Ovary (tissue), 9 donors: Measurements from ENCODE around the gene COP1. TPM values are rescaled to one million over a fixed set of nuclear protein-coding genes. Genes with fewer than 3 reads are reported as not detected.

ENCODE experiments used
- DNase-seq, 5 donors: peaks; one replicate each; pipeline ENCODE4 v3.0.0-alpha.2; 2019 to 2020
- H3K27ac ChIP-seq, 2 donors: fragments of 200-600 bp; one replicate each; pipeline versions ENCODE4 v1.5.1 to v1.8.0; 2019 to 2022
- H3K27me3 ChIP-seq: fragments of 200-600 bp; one replicate; pipeline ENCODE4 v1.8.0; 2022
- H3K36me3 ChIP-seq: fragments of 200-600 bp; sonication (generic); one replicate; pipeline ENCODE4 v1.5.1; 2019
- H3K4me1 ChIP-seq: one replicate; pipeline ENCODE4 v1.8.1; 2013; ENCODE audit warnings: mild to moderate bottlenecking, moderate library complexity; ENCODE audit not compliant: insufficient read depth
- H3K4me3 ChIP-seq: fragments of 200-600 bp; sonication (generic); one replicate; pipeline ENCODE4 v1.5.1; 2017
- H3K9me3 ChIP-seq, 2 donors: fragments of 200-600 bp in 1 of 2; sonication (generic) in 1 of 2; one replicate each; pipeline versions ENCODE4 v1.5.1 to v1.8.1; 2013 to 2019; ENCODE audit warnings: mild to moderate bottlenecking in 1 of 2, moderate library complexity in 1 of 2
- CTCF ChIP-seq, 3 donors: fragments of 450-650 bp in 2 of 3; fragments of 200-600 bp in 1 of 3; IDR thresholded peaks; one replicate each; pipeline versions ENCODE4 v1.5.1 to v1.8.0; 2016 to 2022; ENCODE audit warnings: antibody characterized with exemption in 3 of 3, mild to moderate bottlenecking in 1 of 3
- EP300 ChIP-seq: sonication (generic); formaldehyde crosslinking; IDR thresholded peaks from one replicate; pipeline ENCODE4 v1.6.1; 2017; ENCODE audit warnings: antibody characterized with exemption
- POLR2A ChIP-seq: fragments of 450-650 bp; IDR thresholded peaks from one replicate; pipeline ENCODE4 v1.6.1; 2017; ENCODE audit warnings: antibody characterized with exemption, mild to moderate bottlenecking, moderate library complexity
- WGBS, 3 donors: extraction: QIAGEN DNeasy Blood & Tissue Kit in 1 of 3; methylation state at CpG; one replicate each; pipeline versions ENCODE4 v1.1.5 to v1.1.7; 2013 to 2017; 5-methylcytosine and 5-hydroxymethylcytosine counted together
- intact Hi-C, 4 donors: fragments of 100-400 bp; cut with DNase I; formaldehyde crosslinking; loops; one replicate each; pipeline versions ENCODE4 v1.11.0 to v1.15.1; 2022 to 2023
- polyA plus RNA-seq, 2 donors: library from polyadenylated mRNA; stranded (reverse); fragments of 200-250 nt in 1 of 2; fragments of 350-450 nt in 1 of 2; fragmentation: Illumina TruSeq in 1 of 2; extraction: RNeasy Lipid Tissue Mini Kit (QIAGEN cat#74804) in 1 of 2; gene quantifications; one replicate each; pipeline ENCODE4 v1.2.3, GENCODE V29; 2013 to 2014
- total RNA-seq, 7 donors: library from RNA; depleted of rRNA in 2 of 7; stranded (reverse); fragments of >200 nt in 2 of 7; fragmentation: NEBNext Ultra II Directional in 3 of 7; extraction: Animal tissue kit (Norgen Biotek cat#: 25700) in 3 of 7; gene quantifications; one replicate each; pipeline versions ENCODE4 v1.1.0 to v1.2.4, GENCODE V29; 2016 to 2023
- donor health status: DM: no; HTN: no; CAD: no; lungs with moderate emphysema.
- donor health status: DM: no; HTN: no; CAD: no.
- donor health status: Bipolar disorder and iron deficiency.
- donor health status: DM: yes; HTN: yes; CAD: no.
- donor health status: DM: no; HTN: no; CAD: no.
- donor health status: DM: yes; HTN: yes; CAD: no.

Gene COP1
- total and polyA plus RNA-seq, 9 donors, result 20.4 to 46.1 (median 29.0) TPM

- no peak for DNase-seq
- Histone ChIP-seq H3K4me3 (no peak overlapping the region), H3K27me3 (no peaks in the 10 kb centered on the region), H3K4me1 (no peaks in the 10 kb centered on the region), H3K27ac (no peak overlapping the region), H3K36me3 (no peaks in the 10 kb centered on the region), H3K9me3 (no peaks in the 10 kb centered on the region)
- TF ChIP-seq CTCF (IDR thresholded peaks at IDR 0.05), result no peak
- no peak for TF ChIP-seq EP300
- TF ChIP-seq POLR2A, result no peak
- intact Hi-C loops, result no loop called here
- WGBS, 3 donors, result 81 to 91% (median 85%) methylated on average over 3 of the region's 3 CpGs
Measured at GRCh38 chr1:176183618-176184017, 23.5 kb downstream of the COP1 start.

GRCh38 chr1:176178316-176178715 is 28.8 kb downstream of the COP1 start:
- Histone ChIP-seq H3K27me3 (no peaks in the 10 kb centered on the region), H3K4me3 (no peak overlapping the region), H3K27ac (no peak overlapping the region), H3K36me3 (no peaks in the 10 kb centered on the region), H3K9me3 (no peaks in the 10 kb centered on the region), H3K4me1 (no peaks in the 10 kb centered on the region)
- WGBS, 3 donors, result 84 to 93% (median 87%) methylated on average over 5 of the region's 5 CpGs
- TF ChIP-seq POLR2A, result no peak
- TF ChIP-seq EP300, result no peak
- no peak for TF ChIP-seq CTCF (IDR thresholded peaks at IDR 0.05)
- intact Hi-C loops, result no loop called here
- DNase-seq, result no peak

- Histone ChIP-seq H3K27me3 (no peaks in the 10 kb centered on the region), H3K4me1 (no peaks in the 10 kb centered on the region), H3K27ac (no peak overlapping the region), H3K9me3 (no peaks in the 10 kb centered on the region), H3K36me3 (no peaks in the 10 kb centered on the region), H3K4me3 (no peak overlapping the region)
- TF ChIP-seq POLR2A, result no peak
- TF ChIP-seq EP300, result no peak
- intact Hi-C loops, result no loop called here
- DNase-seq, result no peak
- WGBS, 3 donors, result 85 to 88% (median 88%) methylated on average over 2 of the region's 2 CpGs
Measured at GRCh38 chr1:176177764-176178163, 29.3 kb downstream of the COP1 start.

GRCh38 chr1:176174108-176174507 is 33.0 kb downstream of the COP1 start:
- H3K9me3 ChIP-seq, result no peaks in the 10 kb centered on the region
- H3K27ac ChIP-seq, result no peak overlapping the region
- H3K36me3 ChIP-seq, result no peaks in the 10 kb centered on the region
- intact Hi-C loops, result no loop called here
- no peaks in the 10 kb centered on the region for H3K4me1 ChIP-seq
- no peak for DNase-seq
- H3K27me3 ChIP-seq, result no peaks in the 10 kb centered on the region
- TF ChIP-seq CTCF (IDR thresholded peaks at IDR 0.05), result no peak
- no peak for TF ChIP-seq POLR2A
- TF ChIP-seq EP300, result no peak
- H3K4me3 ChIP-seq, result no peak overlapping the region

GRCh38 chr1:176172215-176172614 is 34.9 kb downstream of the COP1 start:
- TF ChIP-seq POLR2A, result no peak
- TF ChIP-seq EP300, result no peak
- no peak for TF ChIP-seq CTCF (IDR thresholded peaks at IDR 0.05)
- 97 to 98% (median 97%) methylated on average over 6 of the region's 6 CpGs for WGBS, 3 donors

More at GRCh38 chr1:176172215-176172614, 34.9 kb downstream of the COP1 start:
- Histone ChIP-seq H3K9me3 (no peaks in the 10 kb centered on the region), H3K36me3 (no peaks in the 10 kb centered on the region), H3K27me3 (no peaks in the 10 kb centered on the region), H3K4me3 (no peak overlapping the region), H3K27ac (no peak overlapping the region), H3K4me1 (no peaks in the 10 kb centered on the region)
- no peak for DNase-seq
- intact Hi-C loops, result no loop called here
